T follicular helper cell (primary cell): Measurements from ENCODE around the gene HOXB6.

Experiments used
- DNase-seq: peaks from one replicate; pipeline ENCODE4 v3.0.0-alpha.2; 2020; ENCODE audit warnings: low read depth

Gene HOXB6

DNA sequence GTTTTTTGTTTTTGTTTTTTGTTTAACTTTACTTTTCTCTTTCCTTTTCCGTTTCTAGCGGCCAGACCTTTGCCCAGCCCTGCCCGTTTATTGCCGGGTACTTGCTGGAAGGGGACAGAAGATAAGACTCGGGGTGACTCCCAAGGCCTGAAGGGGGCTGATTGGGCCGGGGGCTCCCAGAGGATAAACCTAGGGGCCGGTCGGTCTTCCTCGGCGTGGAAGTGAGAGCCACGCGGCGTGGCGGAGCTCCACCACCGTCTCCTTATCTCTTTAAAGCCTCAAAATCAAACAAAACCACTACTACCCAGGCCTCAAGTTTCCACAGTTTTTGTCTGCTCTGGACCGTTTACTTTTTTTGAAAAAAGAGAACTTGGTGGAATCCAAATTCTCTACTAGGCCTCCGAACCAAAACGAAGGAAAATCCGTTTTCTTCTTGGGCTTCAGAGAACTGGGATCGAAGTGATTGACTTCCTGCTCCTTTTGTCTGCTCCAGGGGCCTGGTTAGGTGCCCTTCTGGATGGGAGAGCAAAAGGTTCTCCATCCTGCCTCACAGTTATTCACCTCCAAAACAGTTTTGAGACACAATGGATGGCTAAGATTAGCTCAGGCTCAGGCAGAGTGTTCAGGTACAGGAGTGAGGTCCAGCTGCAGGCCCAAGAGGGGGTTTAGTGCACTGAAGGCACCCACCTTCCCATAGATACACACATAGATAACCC lies 29.9 kb upstream of the HOXB6 start:
- DNase-seq: no peak

DNA sequence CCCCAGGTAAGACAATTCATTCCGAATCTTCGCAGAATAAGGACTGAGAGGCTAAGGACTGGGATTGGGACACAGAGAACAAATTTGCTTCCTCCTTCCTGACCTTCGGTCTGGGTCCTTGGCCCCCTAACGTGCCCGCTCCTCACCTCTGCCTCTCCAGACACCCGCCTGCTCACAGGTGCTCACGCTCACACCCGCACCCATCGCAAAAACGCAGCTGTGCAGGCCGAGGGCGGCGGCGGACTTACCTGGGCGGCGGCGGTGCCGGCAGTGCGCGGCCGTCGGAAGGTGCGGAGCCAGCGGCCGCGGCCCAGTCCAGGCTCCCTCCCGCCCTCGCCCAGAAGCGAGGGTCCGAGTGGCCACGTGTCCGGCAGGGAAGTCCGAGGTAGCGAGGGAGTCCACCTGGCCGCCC lies 28.5 kb upstream of the HOXB6 start:
- DNase-seq: no peak

DNA sequence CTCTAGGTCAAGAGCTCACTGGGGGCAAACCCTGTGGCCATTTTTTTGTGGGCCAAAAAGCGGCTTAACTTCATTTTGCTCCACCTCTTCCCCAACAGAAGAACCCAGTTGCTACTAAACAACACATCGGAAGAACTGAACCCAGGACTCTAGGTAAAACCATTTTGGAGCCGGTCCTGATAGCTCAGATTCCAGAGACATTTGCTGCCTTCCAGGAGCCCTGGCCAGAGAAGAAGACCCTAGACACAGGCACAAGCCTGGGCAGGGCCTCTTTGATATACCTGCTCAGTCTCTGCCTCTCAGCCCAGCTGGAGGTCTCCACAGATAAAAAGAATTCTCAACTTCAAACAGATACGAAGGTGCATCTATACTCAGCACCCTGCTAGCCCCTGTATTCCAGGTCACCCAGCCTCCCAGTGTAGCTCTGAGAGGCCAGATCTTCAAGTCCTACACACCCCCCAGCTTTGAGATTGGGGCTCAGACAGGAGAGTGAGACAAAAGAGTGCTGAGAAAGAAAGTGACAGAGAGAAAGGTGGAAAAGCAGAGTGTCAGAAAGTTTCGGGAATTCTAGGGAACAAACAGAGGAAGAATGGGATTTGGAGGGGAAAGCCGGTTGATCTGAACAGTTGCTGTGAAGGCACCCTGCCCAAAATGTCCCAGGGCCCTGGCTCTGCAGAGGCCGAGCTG lies 27.9 kb upstream of the HOXB6 start:
- DNase-seq: no peak

DNA sequence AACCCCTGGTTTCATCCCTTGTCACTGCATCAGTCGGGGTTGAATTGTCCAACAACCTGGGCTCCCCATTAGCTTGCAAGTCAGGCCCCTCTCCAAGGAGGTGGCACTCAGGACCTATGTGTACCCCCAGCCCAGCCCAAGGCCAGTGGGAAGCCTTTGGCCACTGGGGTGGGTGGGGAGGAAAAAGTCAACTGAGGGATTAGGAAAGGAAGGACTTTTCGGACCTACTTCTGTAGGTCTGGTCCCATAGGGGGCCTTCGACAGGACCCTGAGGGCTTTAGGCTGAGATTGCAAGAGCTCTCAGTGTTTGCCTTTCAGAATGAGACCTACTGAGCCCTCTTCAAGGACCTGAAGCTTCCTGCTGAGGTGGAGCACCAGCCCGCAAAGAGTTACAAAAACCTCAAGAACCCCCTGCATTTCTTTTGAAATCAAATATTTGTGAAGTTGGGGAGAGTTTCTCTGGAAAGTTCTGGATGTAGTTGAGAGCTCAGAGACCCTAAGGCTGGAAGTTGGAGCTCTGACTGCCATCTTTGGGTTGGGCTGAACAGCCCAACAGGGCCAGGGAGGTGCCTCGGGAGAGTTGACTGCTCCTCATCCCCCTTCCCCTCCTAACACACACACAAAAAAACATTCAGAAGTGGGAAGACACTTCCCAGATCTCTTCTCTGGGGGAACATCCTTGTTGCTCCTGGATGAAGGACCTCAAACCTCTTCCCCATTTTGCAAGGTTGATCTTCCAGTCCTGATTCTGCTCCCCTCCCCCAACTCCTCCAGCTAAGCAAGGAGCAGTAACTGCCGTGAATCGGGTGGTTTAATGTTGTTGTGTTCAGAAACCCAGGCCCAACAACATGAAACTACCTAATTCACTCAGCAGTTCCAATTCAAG lies 27.1 kb upstream of the HOXB6 start:
- DNase-seq: no peak

DNA sequence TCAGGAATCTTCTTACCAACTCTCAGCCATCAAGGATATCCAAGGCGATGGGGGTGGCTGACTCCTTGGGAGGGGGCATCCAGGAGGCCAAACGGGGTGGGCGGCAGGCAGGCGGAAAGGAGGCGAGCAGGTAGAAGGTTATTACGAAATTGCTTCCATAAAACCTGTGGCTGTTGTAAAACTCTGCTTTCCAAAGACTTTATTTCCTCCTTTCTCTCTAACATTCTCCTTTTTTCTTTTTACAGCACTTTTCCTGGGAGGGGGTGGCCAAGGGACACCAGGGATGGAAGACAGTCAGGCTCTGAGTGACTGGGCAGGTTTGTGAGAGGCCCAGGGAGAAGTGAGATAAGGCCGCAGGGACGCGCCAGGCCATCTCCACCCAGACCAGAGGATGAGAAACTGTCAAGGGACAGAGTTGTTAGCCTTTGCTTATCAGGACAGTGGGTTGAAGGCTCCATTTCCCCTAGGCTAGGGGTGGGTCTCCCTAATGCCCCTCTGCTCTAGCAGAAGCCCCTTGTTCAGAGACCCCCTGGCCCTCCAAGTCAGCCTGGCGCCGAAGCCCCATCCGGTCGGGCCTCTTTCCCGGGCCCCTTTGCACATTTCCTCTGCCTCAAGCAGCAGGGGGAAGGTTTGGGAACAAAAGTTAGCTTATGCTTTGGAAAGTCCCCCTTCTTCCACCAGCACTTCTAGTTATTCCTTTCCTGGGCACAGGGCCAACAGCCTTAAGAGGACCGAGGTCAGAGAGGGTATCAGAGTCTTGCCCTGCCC lies 26.3 kb upstream of the HOXB6 start:
- DNase-seq: no peak

DNA sequence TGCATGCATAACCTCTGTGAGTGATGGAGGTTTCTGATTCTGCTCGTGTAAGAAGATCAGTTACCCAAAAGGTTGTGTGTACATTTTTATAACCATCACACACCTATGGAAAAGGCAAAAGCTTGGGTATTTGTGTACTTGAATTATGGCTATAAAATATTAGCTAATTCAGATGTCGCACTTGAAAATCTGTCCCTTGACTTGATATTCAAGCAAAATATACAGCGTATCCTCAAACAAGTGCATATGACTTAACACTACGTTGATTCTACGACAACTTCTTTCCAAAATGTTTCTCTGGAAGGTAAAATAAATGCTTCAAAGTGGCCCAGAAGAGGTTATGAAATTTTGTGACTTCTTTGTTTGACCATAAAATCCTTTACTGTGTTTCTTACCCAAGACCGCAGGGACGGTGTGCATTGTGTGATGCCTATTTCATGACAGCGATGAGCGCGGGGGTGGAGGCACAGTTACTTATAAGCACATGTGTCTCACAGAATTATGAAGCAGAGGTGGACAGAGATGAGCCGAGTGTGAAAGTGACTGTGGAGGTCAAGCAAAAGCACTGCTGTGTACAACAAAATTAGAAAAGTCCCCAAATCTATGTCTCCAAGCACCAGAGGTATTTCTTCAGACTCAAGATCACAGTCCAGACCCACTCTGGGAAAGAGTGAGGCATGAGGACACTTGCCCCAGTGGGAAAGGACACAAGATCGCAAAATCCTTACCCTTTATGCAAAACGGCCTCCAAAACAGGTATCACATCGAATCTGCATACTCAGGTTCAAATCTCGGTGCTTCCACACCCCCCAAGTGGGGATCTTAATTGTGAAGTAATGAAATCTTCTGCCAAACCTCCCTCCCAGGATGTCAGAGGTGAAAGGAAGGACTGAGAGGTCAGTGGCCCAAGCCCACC lies 25.5 kb upstream of the HOXB6 start:
- no peak for DNase-seq

DNA sequence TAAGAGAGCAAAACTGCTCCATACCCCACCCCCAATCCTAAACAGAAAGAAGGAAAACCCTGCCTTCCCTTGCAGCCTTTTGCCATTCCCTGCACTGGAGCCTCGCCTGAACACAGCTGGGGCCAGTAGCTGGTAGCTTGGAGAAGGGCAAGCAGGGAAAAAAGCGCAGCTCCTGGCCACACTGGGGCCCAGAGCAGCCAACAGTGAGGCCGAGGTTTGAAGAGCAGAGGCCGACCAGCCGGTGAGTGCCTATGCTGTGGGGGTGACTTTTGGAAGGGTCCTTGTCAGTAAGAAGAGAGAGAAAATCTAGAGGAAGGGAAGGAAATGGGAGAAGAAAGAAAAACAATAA lies 24.6 kb upstream of the HOXB6 start:
- no peak for DNase-seq

DNA sequence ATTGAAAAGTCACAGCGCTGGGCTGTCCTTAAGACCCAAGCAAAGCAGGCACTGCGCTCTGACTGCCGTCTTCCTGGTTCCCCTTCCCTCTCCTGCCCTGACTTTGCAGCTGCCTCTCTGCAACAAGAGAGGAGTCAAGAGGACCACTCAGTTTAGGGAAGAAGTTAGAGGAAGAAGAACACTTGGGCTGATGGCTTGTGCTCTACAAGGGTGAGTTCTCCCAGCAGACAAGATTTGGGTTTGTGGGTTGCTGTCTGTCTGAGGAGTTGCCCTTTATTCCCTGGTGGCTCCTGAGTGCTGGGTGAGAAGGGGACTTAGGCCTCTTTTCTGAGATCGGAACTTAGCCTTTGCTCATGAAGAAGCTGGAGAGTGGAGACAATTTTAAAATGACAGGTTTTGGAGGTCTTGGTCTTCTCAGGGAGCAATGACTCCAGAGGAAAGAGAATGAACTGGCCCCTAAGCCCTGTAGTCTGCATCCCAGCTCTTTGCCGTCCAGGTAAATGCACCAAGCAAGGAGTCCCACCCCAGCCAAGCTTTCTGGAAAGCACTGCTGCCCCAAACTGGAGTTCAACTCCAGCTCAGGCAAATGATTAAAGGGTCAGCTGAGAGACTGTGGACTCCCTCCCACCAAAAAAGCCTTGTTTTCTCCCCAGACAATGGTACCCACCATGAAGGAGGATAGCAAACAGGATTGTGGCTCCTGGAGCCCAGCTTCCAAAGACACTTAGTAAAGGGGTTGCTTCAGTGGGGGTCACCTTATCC lies 24.0 kb upstream of the HOXB6 start:
- DNase-seq: no peak

DNA sequence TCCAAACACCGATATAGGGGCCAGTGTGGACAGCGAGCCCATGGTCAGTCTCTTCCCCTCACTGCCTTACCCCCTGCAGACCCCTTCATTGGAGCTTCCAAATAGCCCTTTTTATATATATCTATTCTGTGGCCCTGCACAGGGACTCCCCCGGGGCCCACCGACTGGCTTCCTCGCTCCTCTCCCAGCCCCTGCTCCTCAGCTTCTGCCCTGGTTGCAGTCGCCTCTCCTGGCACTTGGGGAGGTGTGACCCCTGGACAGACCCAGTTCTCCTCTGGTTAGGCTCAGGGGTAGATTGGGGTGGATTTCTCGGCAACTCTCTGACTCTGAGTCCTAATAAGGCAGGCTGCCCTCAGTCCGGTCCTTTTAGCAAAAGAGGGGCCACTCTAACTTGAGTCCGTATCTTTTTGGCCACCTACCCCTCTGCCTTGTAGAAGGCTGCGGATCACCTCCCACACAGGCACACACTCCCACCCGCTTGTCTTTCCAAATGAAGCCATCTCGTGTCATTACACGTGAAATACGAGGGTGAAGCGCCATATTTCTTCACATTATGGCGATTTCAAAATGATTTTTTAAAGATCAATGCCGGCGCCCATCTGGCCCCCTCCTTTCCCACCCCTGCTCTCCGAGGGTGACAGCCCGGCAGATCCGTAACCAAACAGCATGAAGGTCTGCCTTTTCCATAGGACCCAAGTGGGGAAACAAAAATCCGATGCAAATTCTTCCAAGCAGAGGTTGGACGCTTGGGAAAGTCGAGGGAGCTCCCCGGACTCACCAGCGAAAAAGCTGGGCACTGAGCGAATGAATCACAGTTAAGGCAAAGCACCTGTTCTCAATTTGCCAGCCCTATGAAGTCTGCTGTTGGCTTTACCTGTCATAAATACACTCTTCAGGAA lies 23.1 kb upstream of the HOXB6 start:
- DNase-seq: no peak

DNA sequence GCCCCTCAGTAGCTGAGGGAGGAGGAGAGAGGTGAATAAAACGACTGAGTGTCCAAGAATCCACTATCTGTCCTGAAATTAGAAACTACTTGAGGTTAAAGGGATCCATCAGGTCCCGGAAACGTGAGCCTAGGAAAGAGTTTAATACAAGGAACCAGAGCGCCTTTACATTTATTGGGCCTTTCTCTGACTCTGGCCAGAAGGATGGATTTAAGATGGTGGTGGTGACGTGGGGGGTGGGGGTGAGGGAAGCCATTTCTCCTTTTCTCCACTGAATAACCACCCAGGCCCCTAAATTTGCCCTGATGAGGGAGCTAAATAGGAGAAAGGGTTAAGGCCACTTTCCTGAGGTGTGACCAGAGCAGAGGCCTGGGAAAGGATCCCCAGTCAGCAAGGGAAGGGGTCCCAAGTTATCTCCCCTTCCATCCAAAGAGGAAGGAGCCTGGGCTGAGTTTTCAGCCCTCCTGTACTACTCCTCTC lies 22.4 kb upstream of the HOXB6 start:
- DNase-seq: no peak

DNA sequence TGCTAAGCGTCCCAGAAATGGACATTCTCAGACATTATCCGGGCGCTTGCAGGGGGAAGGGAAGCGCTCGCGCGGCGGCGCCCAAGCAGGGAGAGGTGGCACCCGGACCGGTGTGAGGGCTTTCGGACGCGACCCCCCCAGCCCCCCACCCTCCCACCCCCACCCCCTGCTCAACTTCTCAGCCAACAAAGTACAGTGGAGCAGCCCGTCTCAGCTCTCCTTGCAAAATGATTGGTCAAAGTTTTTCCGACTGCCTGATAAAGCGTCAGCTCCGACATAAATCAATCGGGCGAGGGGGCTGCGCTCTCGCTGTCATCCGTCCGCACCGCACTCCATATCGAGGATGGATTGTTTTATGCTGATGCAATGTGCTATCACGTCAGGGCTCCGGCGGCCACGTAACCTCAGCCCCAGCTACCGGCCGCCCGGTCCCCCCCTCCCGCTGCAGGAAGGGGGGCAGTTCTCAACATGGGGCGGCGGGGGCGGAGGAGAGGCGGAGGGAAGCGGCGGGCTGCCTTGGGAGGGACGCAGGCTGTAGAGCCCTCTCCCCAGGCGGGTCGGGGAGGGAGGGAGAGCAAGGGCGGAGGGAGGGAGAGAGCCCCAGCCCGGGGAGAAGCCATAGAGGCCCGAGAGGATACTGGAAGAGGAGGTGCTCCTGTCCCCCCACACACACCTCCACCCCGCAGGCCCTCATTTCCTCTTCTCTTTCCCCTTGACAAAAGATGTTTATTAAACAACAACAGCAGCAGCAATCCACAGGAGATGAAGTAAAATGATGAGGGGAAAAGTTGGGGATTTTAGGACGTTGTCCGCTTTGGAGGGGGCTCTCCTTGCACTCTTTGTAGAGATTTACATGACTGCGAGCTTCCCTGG lies 21.7 kb upstream of the HOXB6 start, which contains the start of gene HOXB9:
HOXB9 (minus strand) TSS at position 114 of the 873 bp plus-strand sequence; CDS start at position 25, 89 bp downstream.
- no peak for DNase-seq

DNA sequence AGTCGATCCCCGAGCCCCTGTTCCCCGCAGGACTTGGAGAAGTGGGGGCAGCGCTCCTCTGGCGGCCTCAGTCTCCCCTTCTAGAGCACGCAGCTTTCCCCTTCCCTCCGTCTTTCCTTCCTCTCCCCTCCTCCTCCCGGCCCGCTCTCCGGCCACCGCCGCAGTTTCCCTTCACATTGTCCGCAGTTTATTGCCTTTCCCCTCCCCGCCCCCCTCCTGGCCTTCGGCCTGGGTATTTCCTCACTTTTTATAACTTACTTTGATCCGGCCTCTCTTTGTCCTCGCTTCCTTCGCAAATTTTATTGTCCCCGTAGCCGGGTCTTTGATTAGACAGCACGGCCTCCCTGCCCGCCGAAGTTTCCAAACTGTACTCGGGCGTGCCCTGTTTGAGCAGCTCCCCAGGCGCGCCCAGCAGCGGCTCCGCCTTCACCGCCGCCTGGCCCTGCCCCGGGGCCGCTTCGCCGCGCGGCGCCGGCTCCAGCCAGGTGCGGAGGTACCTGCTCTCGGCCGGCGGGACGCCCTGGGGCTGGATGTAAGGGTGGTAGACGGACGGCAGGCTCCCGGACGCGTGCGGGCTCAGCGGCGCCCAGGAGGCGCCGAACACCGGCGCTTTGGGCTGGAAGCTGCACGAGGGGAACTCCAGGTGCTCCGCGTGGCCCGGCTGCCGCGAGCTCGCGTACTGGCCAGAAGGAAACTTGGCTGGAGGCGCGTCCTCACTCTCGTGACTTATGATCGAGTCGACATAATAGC lies 20.9 kb upstream of the HOXB6 start:
- no peak for DNase-seq

DNA sequence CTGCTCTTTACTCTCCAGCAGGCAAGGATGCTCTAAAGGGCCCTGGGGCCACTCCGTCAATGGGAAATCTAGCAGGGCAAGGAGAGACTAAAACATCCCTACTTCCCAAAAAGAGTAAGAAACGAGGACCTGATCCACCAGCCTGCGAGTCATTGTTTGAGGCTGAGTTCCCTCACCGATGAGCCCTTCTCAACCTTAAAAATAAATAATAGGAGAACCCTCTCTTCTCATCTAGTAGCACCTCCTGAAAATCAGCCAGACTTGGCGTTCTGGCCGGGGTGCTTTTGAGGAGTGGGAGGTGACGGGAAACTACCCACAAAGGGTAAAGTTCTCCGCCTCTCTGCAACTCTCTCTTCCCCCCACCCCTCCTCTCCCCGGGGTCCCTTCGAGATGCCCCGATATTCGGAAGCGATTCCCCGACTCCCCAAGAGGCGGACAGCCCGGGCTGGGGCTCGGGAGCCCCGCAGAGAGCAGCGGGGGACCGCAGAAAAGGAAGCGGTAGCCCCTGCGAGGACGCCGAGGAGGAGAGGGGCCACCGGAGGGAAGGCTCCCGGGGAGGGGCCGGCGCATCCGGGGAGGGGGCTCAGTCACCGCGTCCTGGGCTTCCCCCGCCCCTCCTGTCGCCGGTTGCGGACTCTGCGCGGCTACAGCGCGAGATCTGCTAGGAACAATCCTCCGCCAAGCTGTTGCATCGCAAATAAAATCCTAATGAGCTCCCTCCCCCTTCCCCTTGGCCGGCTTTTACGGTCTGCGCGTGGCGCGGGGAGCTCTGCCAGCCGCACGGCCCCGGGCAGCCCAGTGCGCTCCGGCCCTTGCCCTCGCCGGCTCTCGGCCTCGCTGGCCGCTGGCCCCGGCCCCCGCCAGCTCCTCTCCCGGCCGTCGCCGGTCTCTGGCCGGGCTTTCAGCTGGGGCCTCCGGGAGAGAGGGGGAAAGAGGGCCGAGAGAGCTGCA lies 20.0 kb upstream of the HOXB6 start:
- DNase-seq: no peak

DNA sequence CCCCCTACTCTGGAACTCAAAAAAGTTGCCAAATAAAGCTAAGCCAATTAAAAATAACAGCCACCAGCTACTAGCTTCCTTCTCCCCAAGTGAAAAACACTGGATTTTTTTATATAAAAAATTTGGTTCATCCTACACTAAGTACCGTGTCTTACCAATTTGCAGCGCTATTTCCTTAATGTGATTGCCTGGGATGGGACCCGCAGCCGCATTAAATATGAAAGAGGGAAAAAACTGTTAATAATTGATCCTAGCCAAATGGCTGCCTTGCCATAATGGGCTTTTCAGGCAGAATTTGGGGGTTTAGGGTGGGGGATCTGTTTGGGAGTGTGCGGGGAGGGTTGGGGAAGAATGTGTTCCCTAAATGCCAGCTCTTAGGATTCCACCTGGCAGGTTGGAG lies 19.3 kb upstream of the HOXB6 start:
- DNase-seq: no peak

DNA sequence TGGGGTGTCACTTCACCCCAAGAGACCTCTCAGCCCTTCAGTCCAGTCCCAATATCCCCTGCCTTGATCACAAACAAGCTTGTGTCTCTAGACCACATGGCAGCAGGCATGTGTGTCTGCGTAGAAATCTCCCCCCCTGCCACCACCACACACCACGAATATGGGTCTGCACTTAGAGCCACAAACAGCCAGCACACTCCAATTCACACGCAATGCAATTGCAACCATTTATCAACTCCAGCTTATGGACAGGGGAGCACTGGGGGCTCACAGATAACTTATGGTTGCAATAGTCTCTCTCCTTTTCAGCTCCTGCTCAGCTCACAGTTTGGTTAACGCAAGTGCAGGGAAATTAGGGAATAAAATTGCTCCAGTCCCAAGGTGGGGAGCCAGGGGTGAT lies 18.8 kb upstream of the HOXB6 start:
- no peak for DNase-seq

DNA sequence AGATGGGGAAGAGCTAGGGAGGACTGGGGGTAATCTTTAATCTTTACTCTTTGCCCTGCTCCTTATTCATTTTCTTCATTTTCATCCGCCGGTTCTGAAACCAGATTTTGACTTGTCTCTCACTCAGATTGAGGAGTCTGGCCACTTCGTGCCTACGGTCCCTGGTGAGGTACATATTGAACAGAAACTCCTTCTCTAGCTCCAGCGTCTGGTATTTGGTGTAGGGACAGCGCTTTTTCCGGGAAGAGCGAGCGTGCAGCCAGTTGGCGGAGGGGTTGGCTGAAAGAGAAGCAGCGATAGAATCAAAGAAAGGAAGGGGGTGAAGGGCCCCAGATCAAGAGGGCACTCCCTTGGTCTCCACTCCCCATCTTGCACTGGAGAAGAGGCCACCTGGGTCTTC lies 18.1 kb upstream of the HOXB6 start:
- DNase-seq: no peak
